C4-2B (cell line): ENCODE results near the gene SPRED2.

ENCODE experiments used
- H3K27ac ChIP-seq: fragments of 450-650 bp; 2 replicates; pipeline ENCODE4 v1.5.1; 2017
- CTCF ChIP-seq: fragments of 450-650 bp; conservative IDR thresholded peaks from 2 replicates; pipeline ENCODE4 v1.5.1; 2017; ENCODE audit warnings: mild to moderate bottlenecking
- ZFX ChIP-seq: fragments of 450-650 bp; IDR thresholded peaks from 2 replicates; pipeline ENCODE4 v1.6.1; 2017

The SPRED2 gene

GRCh38 chr2:65281627-65282351 lies 150.6 kb downstream of the SPRED2 start:
- TF ChIP-seq CTCF (no peak), ZFX (no peak)
- H3K27ac ChIP-seq = no peak overlapping the region

- TF ChIP-seq CTCF (no peak), ZFX (no peak)
- no peak overlapping the region for H3K27ac ChIP-seq
Observed at GRCh38 chr2:65279756-65280155, 152.6 kb downstream of the SPRED2 start.

- TF ChIP-seq CTCF (no peak), ZFX (no peak)
- H3K27ac ChIP-seq = no peak overlapping the region
Observed at GRCh38 chr2:65278531-65278981, 153.8 kb downstream of the SPRED2 start.

GRCh38 chr2:65277791-65278483 lies 154.5 kb downstream of the SPRED2 start:
- H3K27ac ChIP-seq = no peak overlapping the region
- TF ChIP-seq ZFX = no peak
- no peak for TF ChIP-seq CTCF

GRCh38 chr2:65277118-65277517 lies 155.3 kb downstream of the SPRED2 start:
- TF ChIP-seq CTCF (no peak), ZFX (no peak)
- H3K27ac ChIP-seq = no peak overlapping the region

GRCh38 chr2:65276609-65277008 lies 155.8 kb downstream of the SPRED2 start:
- TF ChIP-seq ZFX (no peak), CTCF (no peak)
- no peak overlapping the region for H3K27ac ChIP-seq

- no peak overlapping the region for H3K27ac ChIP-seq
- TF ChIP-seq CTCF (no peak), ZFX (no peak)
Observed at GRCh38 chr2:65275141-65275915, 157.1 kb downstream of the SPRED2 start.
